B cell (primary cell): ENCODE results near the gene SYNPR. TPM values are rescaled to one million over a fixed set of nuclear protein-coding genes. Genes with fewer than 3 reads are reported as not detected.

ENCODE experiments used
- ATAC-seq: fragments of 200-7000 bp; cut with Tn5 transposase; one replicate; pipeline ENCODE4 v1.10.0; 2021; ENCODE audit warnings: low read depth, mild to moderate bottlenecking, moderate number of reproducible peaks, moderate library complexity
- CTCF ChIA-PET: fragments of 350-600 bp; sonication (Branson Sonifier 250); formaldehyde crosslinking; loops from one replicate; lab custom pipeline; 2021; ENCODE audit warnings: antibody characterized with exemption, inconsistent platforms; lab: Charles Lee
- POLR2A ChIA-PET: fragments of 350-600 bp; sonication (Branson Sonifier 250); formaldehyde crosslinking; loops from one replicate; lab custom pipeline; 2021; ENCODE audit warnings: antibody characterized with exemption; lab: Charles Lee
- DNase-seq: peaks from one replicate; pipeline ENCODE4 v3.0.0; 2013
- H2AFZ ChIP-seq: 2 replicates; pipeline ENCODE4 v1.6.1; 2012; ENCODE audit warnings: mild to moderate bottlenecking, low read depth, low read length; ENCODE audit not compliant: insufficient read depth, poor library complexity, severe bottlenecking
- H3K27ac ChIP-seq, 2 donors: 1 replicate in 1 of 2; 2 replicates in 1 of 2; pipeline ENCODE4 v1.5.1; 2012 to 2013; ENCODE audit warnings: low read length in 2 of 2, mild to moderate bottlenecking in 2 of 2, moderate library complexity in 1 of 2
- H3K27me3 ChIP-seq, 4 experiments: fragments of 200-600 bp in 1 of 4; sonication (generic) in 1 of 4; replicated peaks in 1 of 4; 1 replicate in 2 of 4; 2 replicates in 2 of 4; pipeline versions ENCODE4 v1.6.1 to v1.7.0; 2013 to 2016; ENCODE audit warnings: low read length in 3 of 4, mild to moderate bottlenecking in 2 of 4, mixed read lengths in 1 of 4, moderate library complexity in 1 of 4; ENCODE audit not compliant: insufficient read depth in 4 of 4, control insufficient read depth in 3 of 4; ENCODE audit errors: control extremely low read depth in 1 of 4
- H3K36me3 ChIP-seq, 2 experiments: replicated peaks in 1 of 2; 1 replicate in 1 of 2; 2 replicates in 1 of 2; pipeline versions ENCODE4 v1.6.1 to v1.7.1; 2013; ENCODE audit warnings: low read length in 1 of 2; ENCODE audit not compliant: insufficient read depth in 2 of 2, control insufficient read depth in 1 of 2; ENCODE audit errors: control extremely low read depth in 1 of 2, extremely low read depth in 1 of 2
- H3K4me1 ChIP-seq, 2 donors: fragments of 200-600 bp in 1 of 2; sonication (generic) in 1 of 2; 1 replicate in 1 of 2; 2 replicates in 1 of 2; pipeline versions ENCODE4 v1.5.1 to v1.6.1; 2013 to 2017; ENCODE audit warnings: low read length in 2 of 2; ENCODE audit not compliant: control insufficient read depth in 2 of 2, insufficient read depth in 2 of 2
- H3K4me2 ChIP-seq: replicated peaks from 2 replicates; pipeline ENCODE3; 2012; ENCODE audit warnings: mild to moderate bottlenecking, low read depth, low read length; ENCODE audit not compliant: poor library complexity, severe bottlenecking
- H3K4me3 ChIP-seq, 5 experiments: fragments of 200-600 bp in 1 of 5; sonication (generic) in 1 of 5; 1 replicate in 3 of 5; 2 replicates in 2 of 5; pipeline versions ENCODE4 v1.5.1 to v1.7.0; 2011 to 2016; ENCODE audit warnings: low read length in 4 of 5, mild to moderate bottlenecking in 4 of 5, low read depth in 2 of 5, control low read depth in 1 of 5, moderate library complexity in 1 of 5; ENCODE audit not compliant: insufficient read depth in 1 of 5; ENCODE audit errors: control extremely low read depth in 1 of 5, extremely low read depth in 1 of 5
- H3K79me2 ChIP-seq: fragments of 200-600 bp; sonication (generic); one replicate; pipeline ENCODE4 v1.6.0; 2016; ENCODE audit warnings: low read length; ENCODE audit not compliant: control insufficient read depth, insufficient read depth
- H3K9ac ChIP-seq: fragments of 200-600 bp; sonication (generic); 2 replicates; pipeline ENCODE4 v1.6.1; 2017; ENCODE audit warnings: mild to moderate bottlenecking, low read length, moderate library complexity
- H3K9me3 ChIP-seq, 3 donors: one replicate each; pipeline versions ENCODE4 v1.6.1 to v1.7.1; 2013; ENCODE audit warnings: low read length in 2 of 3; ENCODE audit not compliant: control insufficient read depth in 2 of 3, insufficient read depth in 1 of 3; ENCODE audit errors: control extremely low read depth in 1 of 3
- H4K20me1 ChIP-seq: 2 replicates; pipeline ENCODE4 v1.6.0; 2012; ENCODE audit warnings: mild to moderate bottlenecking, low read length; ENCODE audit not compliant: insufficient read depth, control insufficient read depth, poor library complexity, severe bottlenecking
- H3K27ac Mint-ChIP-seq: one replicate; pipeline ENCODE4 v1.8.0; 2021; ENCODE audit warnings: mixed read lengths
- H3K27me3 Mint-ChIP-seq: one replicate; pipeline ENCODE4 v1.8.0; 2021; ENCODE audit warnings: mixed read lengths
- H3K4me1 Mint-ChIP-seq: one replicate; pipeline ENCODE4 v1.8.0; 2021; ENCODE audit warnings: mixed read lengths
- H3K4me3 Mint-ChIP-seq: one replicate; pipeline ENCODE4 v1.8.0; 2021; ENCODE audit warnings: mixed read lengths
- H3K9me3 Mint-ChIP-seq: one replicate; pipeline ENCODE4 v1.8.0; 2022; ENCODE audit warnings: mixed read lengths; ENCODE audit not compliant: insufficient read depth
- EZH2 ChIP-seq: IDR thresholded peaks from 2 replicates; pipeline ENCODE4 v1.6.1; 2012; ENCODE audit warnings: borderline replicate concordance, low read depth, mild to moderate bottlenecking, moderate library complexity, low read length; ENCODE audit not compliant: insufficient read depth, poor library complexity, severe bottlenecking
- WGBS: methylation state at CpG from one replicate; pipeline ENCODE4 v1.1.5; 2013; ENCODE audit warnings: missing lambda C conversion rate; ENCODE audit not compliant: insufficient coverage; 5-methylcytosine and 5-hydroxymethylcytosine counted together
- intact Hi-C: fragments of 100-400 bp; cut with micrococcal nuclease; formaldehyde crosslinking; loops from one replicate; pipeline ENCODE4 v1.10.0; 2022
- polyA plus RNA-seq: library from polyadenylated mRNA; depleted of rRNA; stranded (reverse); fragments of >200 nt; gene quantifications from 2 replicates; pipeline ENCODE4 v1.2.3, GENCODE V29; 2012
- total RNA-seq, 2 donors: library from RNA; stranded (reverse); fragments of 120-200 nt in 1 of 2; gene quantifications; 1 replicate in 1 of 2; 2 replicates in 1 of 2; pipeline versions ENCODE4 v1.2.3 to v1.2.4, GENCODE V29; 2013 to 2022
- TF ChIP-seq, protein P1 (sequence below): fragments of 200-600 bp; IDR thresholded peaks from one replicate; pipeline ENCODE4 v1.8.0; 2022; ENCODE audit warnings: antibody characterized with exemption, mild to moderate bottlenecking

SYNPR gene
- total and polyA plus RNA-seq, 2 donors (not counting 1 experiment from before 2014, with no cell fraction given), result not detected

DNA sequence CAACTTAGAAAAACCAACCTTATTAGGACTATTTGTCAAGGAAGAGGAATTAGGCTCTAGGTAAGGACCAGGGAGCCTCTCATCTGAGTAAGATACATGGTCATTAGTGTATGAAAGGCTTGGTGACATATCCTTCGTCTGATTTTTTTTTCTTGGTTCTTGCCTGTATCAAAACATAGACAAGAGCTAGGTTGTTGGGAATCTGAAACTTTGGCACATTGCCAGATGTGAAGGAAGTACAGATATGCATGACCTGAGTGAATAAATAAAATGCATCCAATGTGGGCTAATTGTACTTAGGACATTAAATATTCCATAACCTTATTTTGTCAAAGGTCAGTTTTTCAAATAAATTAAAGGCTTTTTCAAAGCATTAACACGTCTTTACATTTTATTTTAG lies 151.8 kb downstream of the SYNPR start:
- POLR2A ChIA-PET, result no interaction called here

DNA sequence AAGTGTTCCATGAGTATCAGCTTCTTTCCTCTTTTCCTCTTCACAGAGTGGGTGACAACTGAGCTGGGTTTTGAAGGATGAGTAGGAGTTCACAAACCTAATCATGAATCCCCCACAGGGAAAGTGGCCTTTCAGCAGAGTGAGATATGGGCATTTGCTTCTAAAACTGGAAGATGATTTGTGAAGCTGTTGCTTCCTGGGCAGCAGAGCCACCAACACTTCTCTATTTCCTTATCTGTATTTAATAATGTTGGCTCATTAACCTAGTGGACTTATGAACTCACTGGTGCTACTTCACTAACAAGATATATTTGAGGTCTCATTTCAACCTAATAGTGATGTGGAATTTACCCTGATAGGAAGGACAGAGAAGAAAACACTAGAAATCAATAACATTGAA lies 152.8 kb downstream of the SYNPR start:
- Mint-ChIP-seq H3K27ac (no peak overlapping the region), H3K9me3 (no peaks in the 10 kb centered on the region)

More for the DNA sequence above, 151.8 kb downstream of the SYNPR start:
- ATAC-seq (no peak), DNase-seq (no peak)
- intact Hi-C loops, result no loop called here
- TF ChIP-seq, protein P1, sequence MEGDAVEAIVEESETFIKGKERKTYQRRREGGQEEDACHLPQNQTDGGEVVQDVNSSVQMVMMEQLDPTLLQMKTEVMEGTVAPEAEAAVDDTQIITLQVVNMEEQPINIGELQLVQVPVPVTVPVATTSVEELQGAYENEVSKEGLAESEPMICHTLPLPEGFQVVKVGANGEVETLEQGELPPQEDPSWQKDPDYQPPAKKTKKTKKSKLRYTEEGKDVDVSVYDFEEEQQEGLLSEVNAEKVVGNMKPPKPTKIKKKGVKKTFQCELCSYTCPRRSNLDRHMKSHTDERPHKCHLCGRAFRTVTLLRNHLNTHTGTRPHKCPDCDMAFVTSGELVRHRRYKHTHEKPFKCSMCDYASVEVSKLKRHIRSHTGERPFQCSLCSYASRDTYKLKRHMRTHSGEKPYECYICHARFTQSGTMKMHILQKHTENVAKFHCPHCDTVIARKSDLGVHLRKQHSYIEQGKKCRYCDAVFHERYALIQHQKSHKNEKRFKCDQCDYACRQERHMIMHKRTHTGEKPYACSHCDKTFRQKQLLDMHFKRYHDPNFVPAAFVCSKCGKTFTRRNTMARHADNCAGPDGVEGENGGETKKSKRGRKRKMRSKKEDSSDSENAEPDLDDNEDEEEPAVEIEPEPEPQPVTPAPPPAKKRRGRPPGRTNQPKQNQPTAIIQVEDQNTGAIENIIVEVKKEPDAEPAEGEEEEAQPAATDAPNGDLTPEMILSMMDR, result no peak
- no peak for TF ChIP-seq EZH2
- Histone ChIP-seq H2AFZ (no peak overlapping the region), H3K4me3 (no peak overlapping the region), H3K36me3 (no peaks in the 10 kb centered on the region), H3K27me3 (peaks cover 0 to 2% (median 0%) of the 10 kb centered on the region in 4 experiments), H3K4me1 (no peaks in the 10 kb centered on the region), H3K27ac (no peak overlapping the region), H4K20me1 (no peaks in the 10 kb centered on the region), H3K9ac (no peak overlapping the region), H3K79me2 (no peaks in the 10 kb centered on the region), H3K4me2 (no peak overlapping the region), H3K9me3 (no peaks in the 10 kb centered on the region)
- H3K4me1 Mint-ChIP-seq, result no peaks in the 10 kb centered on the region
- no CpG with 5 or more reads among the region's 2 CpGs for WGBS
- no peaks in the 10 kb centered on the region for H3K9me3 Mint-ChIP-seq
- H3K27me3 Mint-ChIP-seq, result peaks cover 10% of the 10 kb centered on the region
- CTCF ChIA-PET, result no interaction called here
- H3K4me3 Mint-ChIP-seq, result no peak overlapping the region
- H3K27ac Mint-ChIP-seq, result no peak overlapping the region

More for the DNA sequence above, 152.8 kb downstream of the SYNPR start:
- no peak overlapping the region for H2AFZ ChIP-seq
- H3K79me2 ChIP-seq, result no peaks in the 10 kb centered on the region
- H3K9me3 ChIP-seq, result no peaks in the 10 kb centered on the region
- no peak overlapping the region for H3K4me3 ChIP-seq
- Mint-ChIP-seq H3K27me3 (peaks cover 10% of the 10 kb centered on the region), H3K4me1 (no peaks in the 10 kb centered on the region), H3K4me3 (no peak overlapping the region)
- CTCF ChIA-PET, result no interaction called here
- H3K27me3 ChIP-seq, result peaks cover 0 to 2% (median 0%) of the 10 kb centered on the region in 4 experiments
- no peak overlapping the region for H3K4me2 ChIP-seq
- DNase-seq (no peak), ATAC-seq (no peak)
- TF ChIP-seq EZH2, result no peak
- TF ChIP-seq, protein P1, result no peak
- POLR2A ChIA-PET, result no interaction called here
- H3K27ac ChIP-seq, result no peak overlapping the region
- H4K20me1 ChIP-seq, result no peaks in the 10 kb centered on the region
- no peaks in the 10 kb centered on the region for H3K4me1 ChIP-seq
- H3K9ac ChIP-seq, result no peak overlapping the region
- no peaks in the 10 kb centered on the region for H3K36me3 ChIP-seq
- intact Hi-C loops, result no loop called here
